GM23338 (cell line): ENCODE data around the gene ARL2BP. TPM values are rescaled to one million over a fixed set of nuclear protein-coding genes. Genes with fewer than 3 reads are reported as not detected.

Experiments used
- ATAC-seq: fragments of 200-7000 bp; cut with Tn5 transposase; 3 replicates; pipeline ENCODE4 v1.9.1; 2020
- DNase-seq: peaks from one replicate; pipeline ENCODE4 v3.0.0-alpha.2; 2015; ENCODE audit warnings: low spot score
- H2AFZ ChIP-seq: fragments of 200-600 bp; sonication (generic); 2 replicates; pipeline ENCODE4 v1.8.0; 2016; ENCODE audit warnings: antibody characterized with exemption, mild to moderate bottlenecking, moderate library complexity
- H3F3A ChIP-seq: fragments of 200-600 bp; sonication (generic); replicated peaks from 2 replicates; pipeline ENCODE4 v1.8.0; 2017; ENCODE audit warnings: antibody characterized with exemption, mixed run types, low read depth
- H3K27ac ChIP-seq: fragments of 200-600 bp; sonication (generic); 2 replicates; pipeline ENCODE4 v1.6.1; 2016; ENCODE audit warnings: low read depth
- H3K27me3 ChIP-seq: fragments of 200-600 bp; sonication (generic); 2 replicates; pipeline ENCODE4 v1.8.0; 2016; ENCODE audit warnings: mild to moderate bottlenecking, mixed run types, moderate library complexity; ENCODE audit not compliant: insufficient read depth
- H3K36me3 ChIP-seq: fragments of 200-600 bp; sonication (generic); 2 replicates; pipeline ENCODE4 v1.8.0; 2016; ENCODE audit warnings: mild to moderate bottlenecking; ENCODE audit not compliant: insufficient read depth
- H3K4me1 ChIP-seq: fragments of 200-600 bp; sonication (generic); 2 replicates; pipeline ENCODE4 v1.8.0; 2016; ENCODE audit warnings: mild to moderate bottlenecking, moderate library complexity; ENCODE audit not compliant: insufficient read depth
- H3K4me2 ChIP-seq: fragments of 200-600 bp; sonication (generic); 2 replicates; pipeline ENCODE4 v1.7.1; 2017; ENCODE audit warnings: mixed run types
- H3K4me3 ChIP-seq: fragments of 200-600 bp; sonication (generic); 2 replicates; pipeline ENCODE4 v1.6.1; 2016; ENCODE audit warnings: mixed run types
- H3K79me2 ChIP-seq: fragments of 200-600 bp; sonication (generic); replicated peaks from 2 replicates; pipeline ENCODE4 v1.8.0; 2017; ENCODE audit warnings: mild to moderate bottlenecking; ENCODE audit not compliant: insufficient read depth
- H3K9me2 ChIP-seq: fragments of 200-600 bp; sonication (generic); 2 replicates; pipeline ENCODE4 v1.8.0; 2017; ENCODE audit not compliant: insufficient read depth
- H4K20me1 ChIP-seq: fragments of 200-600 bp; sonication (generic); replicated peaks from 2 replicates; pipeline ENCODE4 v1.8.0; 2017; ENCODE audit warnings: mild to moderate bottlenecking; ENCODE audit not compliant: insufficient read depth
- H3K27ac Mint-ChIP-seq: 2 replicates; pipeline ENCODE4 v1.8.0; 2020; ENCODE audit warnings: inconsistent platforms, mild to moderate bottlenecking, moderate library complexity, mixed read lengths
- H3K27me3 Mint-ChIP-seq: 3 replicates; pipeline ENCODE4 v1.8.0; 2022; ENCODE audit warnings: low read depth, mild to moderate bottlenecking, moderate library complexity, mixed read lengths, inconsistent platforms; ENCODE audit not compliant: insufficient read depth, poor library complexity
- H3K36me3 Mint-ChIP-seq: 3 replicates; pipeline ENCODE4 v1.8.0; 2021; ENCODE audit warnings: low read depth, mild to moderate bottlenecking, inconsistent platforms, moderate library complexity, mixed read lengths
- H3K4me1 Mint-ChIP-seq: 3 replicates; pipeline ENCODE4 v1.8.0; 2020; ENCODE audit warnings: mild to moderate bottlenecking, inconsistent platforms, mixed read lengths
- H3K4me3 Mint-ChIP-seq: 3 replicates; pipeline ENCODE4 v1.8.0; 2021; ENCODE audit warnings: moderate library complexity, mild to moderate bottlenecking, inconsistent platforms, mixed read lengths
- H3K9me3 Mint-ChIP-seq: 3 replicates; pipeline ENCODE4 v1.8.0; 2020; ENCODE audit warnings: moderate library complexity, mild to moderate bottlenecking, inconsistent platforms, mixed read lengths
- CREB1 ChIP-seq: fragments of 250-450 bp; sonication (Bioruptor Pico); IDR thresholded peaks from 2 replicates; pipeline ENCODE4 v1.5.0; 2020; ENCODE audit warnings: low read depth, mild to moderate bottlenecking, moderate library complexity
- EZH2 ChIP-seq: fragments of 200-600 bp; sonication (generic); IDR thresholded peaks from one replicate; pipeline ENCODE4 v1.8.0; 2017; ENCODE audit warnings: antibody characterized with exemption, mild to moderate bottlenecking, low read depth; ENCODE audit not compliant: unreplicated experiment
- EZH2phosphoT487 ChIP-seq: fragments of 200-600 bp; sonication (generic); IDR thresholded peaks from one replicate; pipeline ENCODE4 v1.8.1; 2018; ENCODE audit warnings: antibody characterized with exemption; ENCODE audit not compliant: unreplicated experiment
- JUNB ChIP-seq: IDR thresholded peaks from one replicate; pipeline ENCODE4 v1.6.1; 2016; ENCODE audit warnings: antibody characterized with exemption; ENCODE audit not compliant: unreplicated experiment
- NANOG ChIP-seq: IDR thresholded peaks from 2 replicates; pipeline ENCODE4 v1.6.1; 2016; ENCODE audit warnings: antibody characterized with exemption, borderline replicate concordance
- POLR2AphosphoS5 ChIP-seq: IDR thresholded peaks from 2 replicates; pipeline ENCODE4 v1.6.1; 2016; ENCODE audit warnings: antibody characterized with exemption, low read depth
- STAT1 ChIP-seq: IDR thresholded peaks from one replicate; pipeline ENCODE4 v1.6.1; 2016; ENCODE audit warnings: antibody characterized with exemption; ENCODE audit not compliant: unreplicated experiment
- ZNF114 ChIP-seq: fragments of 250-450 bp; sonication (Bioruptor Pico); IDR thresholded peaks from 2 replicates; pipeline ENCODE4 v1.5.0; 2020; ENCODE audit warnings: mild to moderate bottlenecking, moderate library complexity
- ZNF331 ChIP-seq: fragments of 250-450 bp; sonication (Bioruptor Pico); IDR thresholded peaks from 2 replicates; pipeline ENCODE4 v1.5.0; 2020; ENCODE audit warnings: low read depth, mild to moderate bottlenecking, moderate library complexity
- polyA plus RNA-seq: library from polyadenylated mRNA; unstranded; fragments of >200 nt; fragmentation: Nextera tagmentation; extraction: Ambion mirVana; gene quantifications from 2 replicates; pipeline ENCODE4 v1.2.1, GENCODE V29; 2016
- total RNA-seq: library from RNA; depleted of rRNA; stranded (reverse); fragments of >200 nt; shearing (Covaris generic); gene quantifications from 2 replicates; pipeline ENCODE4 v1.2.3, GENCODE V29; 2014
- TF ChIP-seq, protein P1 (sequence below): IDR thresholded peaks from 2 replicates; pipeline ENCODE4 v1.6.1; 2016; ENCODE audit warnings: antibody characterized with exemption
- TF ChIP-seq, protein P2 (sequence below), 2 experiments: fragments of 200-600 bp in 1 of 2; sonication (generic) in 1 of 2; conservative IDR thresholded peaks; 2 replicates each; pipeline versions ENCODE4 v1.5.1 to v1.6.1; 2016 to 2017; ENCODE audit warnings: antibody characterized with exemption in 2 of 2, low read depth in 2 of 2, mild to moderate bottlenecking in 2 of 2, moderate library complexity in 1 of 2
- TF ChIP-seq, protein P3 (sequence below): fragments of 250-450 bp; sonication (Bioruptor Pico); IDR thresholded peaks from 2 replicates; pipeline ENCODE4 v1.5.0; 2020; ENCODE audit warnings: mild to moderate bottlenecking, moderate library complexity
- TF ChIP-seq, protein P4 (sequence below): IDR thresholded peaks from one replicate; pipeline ENCODE4 v1.6.1; 2018; ENCODE audit warnings: antibody characterized with exemption; ENCODE audit not compliant: unreplicated experiment

The ARL2BP gene
- total and polyA plus RNA-seq, 2 experiments from 2014 or later: 10.3 to 13.4 TPM

DNA sequence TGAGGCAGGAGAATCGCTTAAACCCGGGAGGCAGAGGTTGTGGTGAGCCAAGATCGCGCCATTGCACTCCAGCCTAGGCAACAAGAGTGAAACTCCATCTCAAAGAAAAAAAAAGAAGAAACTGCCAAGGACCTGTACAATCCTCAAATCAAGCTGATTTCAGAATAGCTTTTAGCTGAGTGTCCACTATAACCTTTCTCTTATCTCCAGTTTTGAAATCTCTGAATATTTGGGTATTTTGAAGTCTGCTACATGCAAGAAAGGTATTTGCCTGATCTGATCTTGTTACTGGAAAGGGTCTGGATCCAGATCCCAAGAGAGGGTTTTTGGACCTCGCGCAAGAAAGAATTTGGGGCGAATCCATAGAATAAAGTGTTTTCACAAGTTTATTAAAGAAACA, 19.1 kb upstream of the ARL2BP start:
- H3K36me3 ChIP-seq: peaks cover 20% of the 10 kb centered on the region; the same call in 1 of the 2 replicates
- no peak overlapping the region for H3K4me2 ChIP-seq
- H2AFZ ChIP-seq: no peak overlapping the region
- Mint-ChIP-seq H3K4me1 (no peaks in the 10 kb centered on the region), H3K27ac (no peak overlapping the region), H3K9me3 (no peaks in the 10 kb centered on the region), H3K4me3 (no peak overlapping the region), H3K36me3 (peaks cover 45% of the 10 kb centered on the region), H3K27me3 (no peaks in the 10 kb centered on the region)
- ATAC-seq (no peak), DNase-seq (no peak)
- H3K27ac ChIP-seq: no peak overlapping the region
- H3K9me2 ChIP-seq: no peaks in the 10 kb centered on the region
- no peak for TF ChIP-seq POLR2AphosphoS5
- TF ChIP-seq, protein P1, sequence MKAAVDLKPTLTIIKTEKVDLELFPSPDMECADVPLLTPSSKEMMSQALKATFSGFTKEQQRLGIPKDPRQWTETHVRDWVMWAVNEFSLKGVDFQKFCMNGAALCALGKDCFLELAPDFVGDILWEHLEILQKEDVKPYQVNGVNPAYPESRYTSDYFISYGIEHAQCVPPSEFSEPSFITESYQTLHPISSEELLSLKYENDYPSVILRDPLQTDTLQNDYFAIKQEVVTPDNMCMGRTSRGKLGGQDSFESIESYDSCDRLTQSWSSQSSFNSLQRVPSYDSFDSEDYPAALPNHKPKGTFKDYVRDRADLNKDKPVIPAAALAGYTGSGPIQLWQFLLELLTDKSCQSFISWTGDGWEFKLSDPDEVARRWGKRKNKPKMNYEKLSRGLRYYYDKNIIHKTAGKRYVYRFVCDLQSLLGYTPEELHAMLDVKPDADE: no peak
- TF ChIP-seq, protein P2, sequence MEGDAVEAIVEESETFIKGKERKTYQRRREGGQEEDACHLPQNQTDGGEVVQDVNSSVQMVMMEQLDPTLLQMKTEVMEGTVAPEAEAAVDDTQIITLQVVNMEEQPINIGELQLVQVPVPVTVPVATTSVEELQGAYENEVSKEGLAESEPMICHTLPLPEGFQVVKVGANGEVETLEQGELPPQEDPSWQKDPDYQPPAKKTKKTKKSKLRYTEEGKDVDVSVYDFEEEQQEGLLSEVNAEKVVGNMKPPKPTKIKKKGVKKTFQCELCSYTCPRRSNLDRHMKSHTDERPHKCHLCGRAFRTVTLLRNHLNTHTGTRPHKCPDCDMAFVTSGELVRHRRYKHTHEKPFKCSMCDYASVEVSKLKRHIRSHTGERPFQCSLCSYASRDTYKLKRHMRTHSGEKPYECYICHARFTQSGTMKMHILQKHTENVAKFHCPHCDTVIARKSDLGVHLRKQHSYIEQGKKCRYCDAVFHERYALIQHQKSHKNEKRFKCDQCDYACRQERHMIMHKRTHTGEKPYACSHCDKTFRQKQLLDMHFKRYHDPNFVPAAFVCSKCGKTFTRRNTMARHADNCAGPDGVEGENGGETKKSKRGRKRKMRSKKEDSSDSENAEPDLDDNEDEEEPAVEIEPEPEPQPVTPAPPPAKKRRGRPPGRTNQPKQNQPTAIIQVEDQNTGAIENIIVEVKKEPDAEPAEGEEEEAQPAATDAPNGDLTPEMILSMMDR (conservative IDR thresholded peaks at IDR 0.05; ENCODE audit: low read depth in 2 of 2): no peak
- no peak for TF ChIP-seq EZH2phosphoT487
- no peak for TF ChIP-seq ZNF114 (CRISPR knock-in tag)
- TF ChIP-seq, protein P3, sequence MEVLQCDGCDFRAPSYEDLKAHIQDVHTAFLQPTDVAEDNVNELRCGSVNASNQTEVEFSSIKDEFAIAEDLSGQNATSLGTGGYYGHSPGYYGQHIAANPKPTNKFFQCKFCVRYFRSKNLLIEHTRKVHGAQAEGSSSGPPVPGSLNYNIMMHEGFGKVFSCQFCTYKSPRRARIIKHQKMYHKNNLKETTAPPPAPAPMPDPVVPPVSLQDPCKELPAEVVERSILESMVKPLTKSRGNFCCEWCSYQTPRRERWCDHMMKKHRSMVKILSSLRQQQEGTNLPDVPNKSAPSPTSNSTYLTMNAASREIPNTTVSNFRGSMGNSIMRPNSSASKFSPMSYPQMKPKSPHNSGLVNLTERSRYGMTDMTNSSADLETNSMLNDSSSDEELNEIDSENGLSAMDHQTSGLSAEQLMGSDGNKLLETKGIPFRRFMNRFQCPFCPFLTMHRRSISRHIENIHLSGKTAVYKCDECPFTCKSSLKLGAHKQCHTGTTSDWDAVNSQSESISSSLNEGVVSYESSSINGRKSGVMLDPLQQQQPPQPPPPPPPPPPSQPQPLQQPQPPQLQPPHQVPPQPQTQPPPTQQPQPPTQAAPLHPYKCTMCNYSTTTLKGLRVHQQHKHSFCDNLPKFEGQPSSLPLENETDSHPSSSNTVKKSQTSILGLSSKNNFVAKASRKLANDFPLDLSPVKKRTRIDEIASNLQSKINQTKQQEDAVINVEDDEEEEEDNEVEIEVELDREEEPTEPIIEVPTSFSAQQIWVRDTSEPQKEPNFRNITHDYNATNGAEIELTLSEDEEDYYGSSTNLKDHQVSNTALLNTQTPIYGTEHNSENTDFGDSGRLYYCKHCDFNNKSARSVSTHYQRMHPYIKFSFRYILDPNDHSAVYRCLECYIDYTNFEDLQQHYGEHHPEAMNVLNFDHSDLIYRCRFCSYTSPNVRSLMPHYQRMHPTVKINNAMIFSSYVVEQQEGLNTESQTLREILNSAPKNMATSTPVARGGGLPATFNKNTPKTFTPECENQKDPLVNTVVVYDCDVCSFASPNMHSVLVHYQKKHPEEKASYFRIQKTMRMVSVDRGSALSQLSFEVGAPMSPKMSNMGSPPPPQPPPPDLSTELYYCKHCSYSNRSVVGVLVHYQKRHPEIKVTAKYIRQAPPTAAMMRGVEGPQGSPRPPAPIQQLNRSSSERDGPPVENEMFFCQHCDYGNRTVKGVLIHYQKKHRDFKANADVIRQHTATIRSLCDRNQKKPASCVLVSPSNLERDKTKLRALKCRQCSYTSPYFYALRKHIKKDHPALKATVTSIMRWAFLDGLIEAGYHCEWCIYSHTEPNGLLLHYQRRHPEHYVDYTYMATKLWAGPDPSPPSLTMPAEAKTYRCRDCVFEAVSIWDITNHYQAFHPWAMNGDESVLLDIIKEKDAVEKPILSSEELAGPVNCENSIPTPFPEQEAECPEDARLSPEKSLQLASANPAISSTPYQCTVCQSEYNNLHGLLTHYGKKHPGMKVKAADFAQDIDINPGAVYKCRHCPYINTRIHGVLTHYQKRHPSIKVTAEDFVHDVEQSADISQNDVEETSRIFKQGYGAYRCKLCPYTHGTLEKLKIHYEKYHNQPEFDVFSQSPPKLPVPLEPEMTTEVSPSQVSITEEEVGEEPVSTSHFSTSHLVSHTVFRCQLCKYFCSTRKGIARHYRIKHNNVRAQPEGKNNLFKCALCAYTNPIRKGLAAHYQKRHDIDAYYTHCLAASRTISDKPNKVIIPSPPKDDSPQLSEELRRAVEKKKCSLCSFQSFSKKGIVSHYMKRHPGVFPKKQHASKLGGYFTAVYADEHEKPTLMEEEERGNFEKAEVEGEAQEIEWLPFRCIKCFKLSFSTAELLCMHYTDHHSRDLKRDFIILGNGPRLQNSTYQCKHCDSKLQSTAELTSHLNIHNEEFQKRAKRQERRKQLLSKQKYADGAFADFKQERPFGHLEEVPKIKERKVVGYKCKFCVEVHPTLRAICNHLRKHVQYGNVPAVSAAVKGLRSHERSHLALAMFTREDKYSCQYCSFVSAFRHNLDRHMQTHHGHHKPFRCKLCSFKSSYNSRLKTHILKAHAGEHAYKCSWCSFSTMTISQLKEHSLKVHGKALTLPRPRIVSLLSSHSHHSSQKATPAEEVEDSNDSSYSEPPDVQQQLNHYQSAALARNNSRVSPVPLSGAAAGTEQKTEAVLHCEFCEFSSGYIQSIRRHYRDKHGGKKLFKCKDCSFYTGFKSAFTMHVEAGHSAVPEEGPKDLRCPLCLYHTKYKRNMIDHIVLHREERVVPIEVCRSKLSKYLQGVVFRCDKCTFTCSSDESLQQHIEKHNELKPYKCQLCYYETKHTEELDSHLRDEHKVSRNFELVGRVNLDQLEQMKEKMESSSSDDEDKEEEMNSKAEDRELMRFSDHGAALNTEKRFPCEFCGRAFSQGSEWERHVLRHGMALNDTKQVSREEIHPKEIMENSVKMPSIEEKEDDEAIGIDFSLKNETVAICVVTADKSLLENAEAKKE (CRISPR knock-in tag): no peak
- TF ChIP-seq JUNB: no peak
- TF ChIP-seq ZNF331 (CRISPR knock-in tag): no peak
- TF ChIP-seq NANOG: no peak
- TF ChIP-seq, protein P4, sequence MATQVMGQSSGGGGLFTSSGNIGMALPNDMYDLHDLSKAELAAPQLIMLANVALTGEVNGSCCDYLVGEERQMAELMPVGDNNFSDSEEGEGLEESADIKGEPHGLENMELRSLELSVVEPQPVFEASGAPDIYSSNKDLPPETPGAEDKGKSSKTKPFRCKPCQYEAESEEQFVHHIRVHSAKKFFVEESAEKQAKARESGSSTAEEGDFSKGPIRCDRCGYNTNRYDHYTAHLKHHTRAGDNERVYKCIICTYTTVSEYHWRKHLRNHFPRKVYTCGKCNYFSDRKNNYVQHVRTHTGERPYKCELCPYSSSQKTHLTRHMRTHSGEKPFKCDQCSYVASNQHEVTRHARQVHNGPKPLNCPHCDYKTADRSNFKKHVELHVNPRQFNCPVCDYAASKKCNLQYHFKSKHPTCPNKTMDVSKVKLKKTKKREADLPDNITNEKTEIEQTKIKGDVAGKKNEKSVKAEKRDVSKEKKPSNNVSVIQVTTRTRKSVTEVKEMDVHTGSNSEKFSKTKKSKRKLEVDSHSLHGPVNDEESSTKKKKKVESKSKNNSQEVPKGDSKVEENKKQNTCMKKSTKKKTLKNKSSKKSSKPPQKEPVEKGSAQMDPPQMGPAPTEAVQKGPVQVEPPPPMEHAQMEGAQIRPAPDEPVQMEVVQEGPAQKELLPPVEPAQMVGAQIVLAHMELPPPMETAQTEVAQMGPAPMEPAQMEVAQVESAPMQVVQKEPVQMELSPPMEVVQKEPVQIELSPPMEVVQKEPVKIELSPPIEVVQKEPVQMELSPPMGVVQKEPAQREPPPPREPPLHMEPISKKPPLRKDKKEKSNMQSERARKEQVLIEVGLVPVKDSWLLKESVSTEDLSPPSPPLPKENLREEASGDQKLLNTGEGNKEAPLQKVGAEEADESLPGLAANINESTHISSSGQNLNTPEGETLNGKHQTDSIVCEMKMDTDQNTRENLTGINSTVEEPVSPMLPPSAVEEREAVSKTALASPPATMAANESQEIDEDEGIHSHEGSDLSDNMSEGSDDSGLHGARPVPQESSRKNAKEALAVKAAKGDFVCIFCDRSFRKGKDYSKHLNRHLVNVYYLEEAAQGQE: no peak
- no peak for TF ChIP-seq STAT1
- no peak for TF ChIP-seq CREB1 (CRISPR knock-in tag)
- TF ChIP-seq EZH2: no peak
- no peak overlapping the region for H3K4me3 ChIP-seq
- H3F3A ChIP-seq: no peaks in the 10 kb centered on the region
- H3K79me2 ChIP-seq: no peaks in the 10 kb centered on the region
- no peaks in the 10 kb centered on the region for H3K27me3 ChIP-seq
- 0 out of 2 replicates have a peak, but pooled peaks cover 6% of the 10 kb centered on the region for H4K20me1 ChIP-seq
- no peaks in the 10 kb centered on the region for H3K4me1 ChIP-seq
